Endothelial cell of umbilical vein (primary cell): Measurements from ENCODE around the gene LCNL1. TPM values are rescaled to one million over a fixed set of nuclear protein-coding genes. Genes with fewer than 3 reads are reported as not detected.

Experiments used
- BruUV-seq: library from RNA; stranded (reverse); fragments of 400-500 nt; replicated peaks from 2 replicates; lab custom pipeline; 2021; lab: Mats Ljungman, UMichigan
- CTCF ChIA-PET: fragments of 300-600, 350-600 bp; sonication (Branson Sonifier 250); formaldehyde crosslinking; loops from one replicate; lab custom pipeline; 2021; ENCODE audit warnings: antibody characterized with exemption, inconsistent platforms; lab: Charles Lee
- POLR2A ChIA-PET: fragments of 300-600, 350-600 bp; sonication (Branson Sonifier 250); formaldehyde crosslinking; loops from one replicate; lab custom pipeline; 2021; ENCODE audit warnings: antibody characterized with exemption, inconsistent platforms; lab: Charles Lee
- DNase-seq: peaks from one replicate; pipeline ENCODE4 v3.0.0-alpha.2; 2011; ENCODE audit warnings: low read depth, low spot score
- FAIRE-seq: peaks from 2 replicates; lab custom pipeline; 2011; peaks lifted over from hg19 to GRCh38; lab: Jason Lieb, UNC
- H2AFZ ChIP-seq: 2 replicates; pipeline ENCODE4 v1.6.0; 2012; ENCODE audit warnings: low read depth, low read length, control low read depth, inconsistent platforms
- H3K27ac ChIP-seq: 2 replicates; pipeline ENCODE4 v1.5.1; 2011; ENCODE audit warnings: low read depth, mild to moderate bottlenecking, control low read depth, low read length, moderate library complexity; ENCODE audit not compliant: insufficient read depth
- H3K27me3 ChIP-seq, 2 experiments: 2 replicates each; pipeline versions ENCODE4 v1.6.0 to v1.6.1; 2011; ENCODE audit warnings: low read length in 2 of 2, mixed read lengths in 1 of 2; ENCODE audit not compliant: control insufficient read depth in 2 of 2, insufficient read depth in 2 of 2
- H3K36me3 ChIP-seq, 2 experiments: 2 replicates in 1 of 2; 3 replicates in 1 of 2; pipeline ENCODE4 v1.5.1; 2011; ENCODE audit warnings: low read length in 2 of 2, mild to moderate bottlenecking in 1 of 2, moderate library complexity in 1 of 2; ENCODE audit not compliant: control insufficient read depth in 2 of 2, insufficient read depth in 2 of 2; ENCODE audit errors: extremely low read depth in 1 of 2
- H3K4me1 ChIP-seq: 3 replicates; pipeline ENCODE4 v1.5.1; 2011; ENCODE audit warnings: mild to moderate bottlenecking, low read length; ENCODE audit not compliant: control insufficient read depth, insufficient read depth; ENCODE audit errors: extremely low read depth
- H3K4me2 ChIP-seq: 2 replicates; pipeline ENCODE4 v1.6.1; 2011; ENCODE audit warnings: low read length, control low read depth, mixed read lengths; ENCODE audit not compliant: insufficient read depth
- H3K4me3 ChIP-seq, 3 experiments: fragments of 200-600 bp in 1 of 3; sonication (generic), shearing (Covaris generic) in 1 of 3; replicated peaks in 1 of 3; 2 replicates each; pipeline ENCODE4 v1.5.1; 2011 to 2016; ENCODE audit warnings: control low read depth in 3 of 3, low read length in 3 of 3, mild to moderate bottlenecking in 2 of 3, inconsistent platforms in 1 of 3, low read depth in 1 of 3, moderate library complexity in 1 of 3; ENCODE audit not compliant: insufficient read depth in 1 of 3
- H3K79me2 ChIP-seq: 2 replicates; pipeline ENCODE4 v1.6.0; 2012; ENCODE audit warnings: low read length, inconsistent platforms; ENCODE audit not compliant: control insufficient read depth, insufficient read depth
- H3K9ac ChIP-seq: replicated peaks from 2 replicates; pipeline ENCODE3; 2011; ENCODE audit warnings: low read length, control low read depth; ENCODE audit not compliant: insufficient read depth; ENCODE audit errors: extremely low read depth
- H3K9me1 ChIP-seq: replicated peaks from 3 replicates; pipeline ENCODE4 v1.6.0; 2011; ENCODE audit warnings: mild to moderate bottlenecking, low read length; ENCODE audit not compliant: control insufficient read depth, insufficient read depth; ENCODE audit errors: extremely low read depth
- H3K9me3 ChIP-seq: replicated peaks from 2 replicates; pipeline ENCODE4 v1.5.1; 2012; ENCODE audit warnings: low read length, inconsistent platforms; ENCODE audit not compliant: control insufficient read depth, insufficient read depth
- H4K20me1 ChIP-seq: replicated peaks from 2 replicates; pipeline ENCODE3; 2011; ENCODE audit warnings: mild to moderate bottlenecking, low read length; ENCODE audit not compliant: control insufficient read depth, insufficient read depth; ENCODE audit errors: extremely low read depth
- EZH2 ChIP-seq: IDR thresholded peaks from 2 replicates; pipeline ENCODE4 v1.6.1; 2012; ENCODE audit warnings: borderline replicate concordance, low read depth, mild to moderate bottlenecking, moderate library complexity, low read length, inconsistent platforms; ENCODE audit not compliant: severe bottlenecking
- GATA2 ChIP-seq: IDR thresholded peaks from 2 replicates; pipeline ENCODE4 v1.7.0; 2011; ENCODE audit warnings: low read depth, mild to moderate bottlenecking, moderate library complexity, mixed read lengths, low read length; ENCODE audit not compliant: insufficient read length, insufficient read depth
- JUN ChIP-seq: IDR thresholded peaks from 2 replicates; pipeline ENCODE4 v1.6.1; 2011; ENCODE audit warnings: borderline replicate concordance, low read depth; ENCODE audit not compliant: insufficient read length, insufficient read depth
- MAX ChIP-seq: IDR thresholded peaks from 2 replicates; pipeline ENCODE4 v1.6.1; 2011; ENCODE audit not compliant: insufficient read depth, insufficient read length
- MYC ChIP-seq: IDR thresholded peaks from one replicate; pipeline ENCODE4 v1.6.1; 2011; ENCODE audit warnings: mild to moderate bottlenecking, low read depth, low read length
- POLR2A ChIP-seq: IDR thresholded peaks from 2 replicates; pipeline ENCODE4 v1.6.1; 2012; ENCODE audit warnings: low read depth, mild to moderate bottlenecking, control low read depth, low read length
- POLR2AphosphoS5 ChIP-seq: IDR thresholded peaks from 2 replicates; pipeline ENCODE4 v1.6.1; 2012; ENCODE audit warnings: low read depth, mild to moderate bottlenecking, control low read depth, low read length, moderate library complexity; ENCODE audit not compliant: insufficient read depth
- dilution Hi-C: fragments of 300-500 bp; cut with MboI; formaldehyde crosslinking; loops from one replicate; pipeline ENCODE4 v1.15.0; 2019; ENCODE audit warnings: low sequenced_read_pairs; ENCODE audit not compliant: extremely low pct_ligation_motif_present
- intact Hi-C: fragments of 100-400 bp; cut with micrococcal nuclease; formaldehyde crosslinking; loops from one replicate; pipeline ENCODE4 v1.10.0; 2022
- polyA plus RNA-seq, 4 experiments: library from polyadenylated mRNA; depleted of rRNA in 3 of 4; stranded (reverse) in 3 of 4; unstranded in 1 of 4; fragments of >200 nt; gene quantifications; 2 replicates each; pipeline versions ENCODE4 v1.2.1 to v1.2.3, GENCODE V29; 2011 to 2012; ENCODE audit warnings: missing spikeins in 1 of 4
- total RNA-seq: library from RNA; stranded (reverse); gene quantifications from 2 replicates; pipeline ENCODE4 v1.2.3, GENCODE V29; 2021
- TF ChIP-seq, protein P1 (sequence below), 2 donors: IDR thresholded peaks; 1 replicate in 1 of 2; 2 replicates in 1 of 2; pipeline ENCODE4 v1.5.1; 2011; ENCODE audit warnings: low read length in 2 of 2, mild to moderate bottlenecking in 2 of 2, moderate library complexity in 2 of 2, control low read depth in 1 of 2, inconsistent platforms in 1 of 2, low read depth in 1 of 2; ENCODE audit not compliant: insufficient read depth in 1 of 2; ENCODE audit errors: extremely low read depth in 1 of 2

The LCNL1 gene
- total and polyA plus RNA-seq, 2 donors (not counting 3 experiments of a cell fraction or from before 2014, with no cell fraction given) = not detected

- Histone ChIP-seq H3K27ac (no peak overlapping the region), H3K9me3 (no peaks in the 10 kb centered on the region), H3K9ac (no peak overlapping the region), H3K27me3 (no peaks in the 10 kb centered on the region), H3K4me2 (no peak overlapping the region), H3K79me2 (no peaks in the 10 kb centered on the region), H2AFZ (no peak overlapping the region), H3K4me3 (no peak overlapping the region), H3K4me1 (no peaks in the 10 kb centered on the region), H3K9me1 (no peaks in the 10 kb centered on the region), H3K36me3 (no peaks in the 10 kb centered on the region), H4K20me1 (no peaks in the 10 kb centered on the region)
- TF ChIP-seq MYC (no peak), EZH2 (no peak), JUN (no peak), GATA2 (no peak), MAX (no peak), POLR2AphosphoS5 (no peak), POLR2A (no peak)
- TF ChIP-seq, protein P1, sequence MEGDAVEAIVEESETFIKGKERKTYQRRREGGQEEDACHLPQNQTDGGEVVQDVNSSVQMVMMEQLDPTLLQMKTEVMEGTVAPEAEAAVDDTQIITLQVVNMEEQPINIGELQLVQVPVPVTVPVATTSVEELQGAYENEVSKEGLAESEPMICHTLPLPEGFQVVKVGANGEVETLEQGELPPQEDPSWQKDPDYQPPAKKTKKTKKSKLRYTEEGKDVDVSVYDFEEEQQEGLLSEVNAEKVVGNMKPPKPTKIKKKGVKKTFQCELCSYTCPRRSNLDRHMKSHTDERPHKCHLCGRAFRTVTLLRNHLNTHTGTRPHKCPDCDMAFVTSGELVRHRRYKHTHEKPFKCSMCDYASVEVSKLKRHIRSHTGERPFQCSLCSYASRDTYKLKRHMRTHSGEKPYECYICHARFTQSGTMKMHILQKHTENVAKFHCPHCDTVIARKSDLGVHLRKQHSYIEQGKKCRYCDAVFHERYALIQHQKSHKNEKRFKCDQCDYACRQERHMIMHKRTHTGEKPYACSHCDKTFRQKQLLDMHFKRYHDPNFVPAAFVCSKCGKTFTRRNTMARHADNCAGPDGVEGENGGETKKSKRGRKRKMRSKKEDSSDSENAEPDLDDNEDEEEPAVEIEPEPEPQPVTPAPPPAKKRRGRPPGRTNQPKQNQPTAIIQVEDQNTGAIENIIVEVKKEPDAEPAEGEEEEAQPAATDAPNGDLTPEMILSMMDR (IDR thresholded peaks at IDR 0.05; ENCODE audit: extremely low read depth in 1 of 2, insufficient read depth in 1 of 2, low read depth in 1 of 2, low read length in 2 of 2) = no peak
- no peak for FAIRE-seq
- no peak for DNase-seq
- BruUV-seq = no TSS peak
- POLR2A ChIA-PET = no interaction called here
- dilution Hi-C loops = no loop called here
- CTCF ChIA-PET = no interaction called here
- intact Hi-C loops = no loop called here
Measured at GRCh38 chr9:136972743-136973142, 10.1 kb upstream of the LCNL1 start.
